T-cell (primary cell): ENCODE results near the gene PROX2. TPM values are rescaled to one million over a fixed set of nuclear protein-coding genes. Genes with fewer than 3 reads are reported as not detected.

ENCODE experiments used
- ATAC-seq, 4 experiments: fragments of 200-7000 bp in 3 of 4; fragments of 150-1000 bp in 1 of 4; cut with Tn5 transposase; replicated peaks in 1 of 4; 1 replicate in 3 of 4; 2 replicates in 1 of 4; pipeline ENCODE4 v1.10.0; 2021; ENCODE audit warnings: moderate library complexity in 3 of 4, mild to moderate bottlenecking in 2 of 4, moderate number of reproducible peaks in 1 of 4
- CTCF ChIA-PET, 2 donors: fragments of 300-600 bp; sonication (Branson Sonifier 250); formaldehyde crosslinking; loops; one replicate each; lab custom pipeline; 2022; ENCODE audit warnings: antibody characterized with exemption in 2 of 2; lab: Charles Lee
- POLR2A ChIA-PET, 2 donors: fragments of 300-600 bp; sonication (Branson Sonifier 250); formaldehyde crosslinking; loops; one replicate each; lab custom pipeline; 2022; ENCODE audit warnings: antibody characterized with exemption in 2 of 2; lab: Charles Lee
- DNase-seq, 35 experiments: peaks; one replicate each; pipeline versions ENCODE4 v3.0.0 to v3.0.0-alpha.2; 2013 to 2023
- H3K27ac ChIP-seq: one replicate; pipeline ENCODE4 v1.5.1; 2013; ENCODE audit warnings: low read length
- H3K27me3 ChIP-seq, 2 experiments: replicated peaks in 1 of 2; 1 replicate in 1 of 2; 2 replicates in 1 of 2; pipeline versions ENCODE4 v1.6.1 to v1.7.0; 2013; ENCODE audit warnings: low read length in 1 of 2, mixed read lengths in 1 of 2; ENCODE audit not compliant: control insufficient read depth in 2 of 2, insufficient read depth in 2 of 2; ENCODE audit errors: extremely low read depth in 1 of 2
- H3K36me3 ChIP-seq, 2 donors: 1 replicate in 1 of 2; 2 replicates in 1 of 2; pipeline versions ENCODE4 v1.6.1 to v1.7.0; 2013; ENCODE audit warnings: low read length in 1 of 2; ENCODE audit not compliant: control insufficient read depth in 2 of 2, insufficient read depth in 1 of 2; ENCODE audit errors: extremely low read depth in 1 of 2
- H3K4me1 ChIP-seq, 2 experiments: 1 replicate in 1 of 2; 2 replicates in 1 of 2; pipeline versions ENCODE4 v1.6.1 to v1.7.0; 2013; ENCODE audit warnings: low read length in 2 of 2, mixed read lengths in 1 of 2; ENCODE audit not compliant: insufficient read depth in 2 of 2, control insufficient read depth in 1 of 2; ENCODE audit errors: extremely low read depth in 1 of 2
- H3K4me3 ChIP-seq, 2 donors: 1 replicate in 1 of 2; 2 replicates in 1 of 2; pipeline versions ENCODE4 v1.5.1 to v1.7.0; 2013; ENCODE audit warnings: mild to moderate bottlenecking in 2 of 2, low read length in 1 of 2, moderate library complexity in 1 of 2; ENCODE audit not compliant: control insufficient read depth in 1 of 2; ENCODE audit errors: extremely low read depth in 1 of 2
- H3K9me3 ChIP-seq: 2 replicates; pipeline ENCODE4 v1.7.0; 2013
- H3K27ac Mint-ChIP-seq, 2 donors: one replicate each; pipeline ENCODE4 v1.8.0; 2020 to 2021; ENCODE audit warnings: mild to moderate bottlenecking in 2 of 2, mixed read lengths in 2 of 2
- H3K27me3 Mint-ChIP-seq, 2 donors: one replicate each; pipeline ENCODE4 v1.8.0; 2021 to 2022; ENCODE audit warnings: mixed read lengths in 2 of 2
- H3K36me3 Mint-ChIP-seq: one replicate; pipeline ENCODE4 v1.8.0; 2021; ENCODE audit warnings: mixed read lengths
- H3K4me1 Mint-ChIP-seq, 3 donors: one replicate each; pipeline ENCODE4 v1.8.0; 2020 to 2022; ENCODE audit warnings: mixed read lengths in 3 of 3, mild to moderate bottlenecking in 1 of 3
- H3K4me3 Mint-ChIP-seq, 3 donors: one replicate each; pipeline ENCODE4 v1.8.0; 2020 to 2022; ENCODE audit warnings: mild to moderate bottlenecking in 3 of 3, mixed read lengths in 3 of 3, moderate library complexity in 3 of 3
- H3K9me3 Mint-ChIP-seq, 3 donors: one replicate each; pipeline ENCODE4 v1.8.0; 2020 to 2022; ENCODE audit warnings: mixed read lengths in 3 of 3
- WGBS: methylation state at CpG from one replicate; pipeline ENCODE4 v1.1.5; 2013; ENCODE audit warnings: missing lambda C conversion rate; ENCODE audit not compliant: insufficient coverage; 5-methylcytosine and 5-hydroxymethylcytosine counted together
- total RNA-seq, 35 experiments: library from RNA in 6 of 35; stranded (reverse) in 6 of 35; fragments of 120-200 nt in 1 of 35; gene quantifications; one replicate each; pipeline versions ENCODE4 v1.2.1 to v1.2.4 and lab custom pipeline; 2013 to 2026

Gene PROX2
- total RNA-seq, 5 donors from 2014 or later (not counting 1 experiment from before 2014, with no cell fraction given) = 0.10 to 0.12 TPM; not detected in 3

DNA sequence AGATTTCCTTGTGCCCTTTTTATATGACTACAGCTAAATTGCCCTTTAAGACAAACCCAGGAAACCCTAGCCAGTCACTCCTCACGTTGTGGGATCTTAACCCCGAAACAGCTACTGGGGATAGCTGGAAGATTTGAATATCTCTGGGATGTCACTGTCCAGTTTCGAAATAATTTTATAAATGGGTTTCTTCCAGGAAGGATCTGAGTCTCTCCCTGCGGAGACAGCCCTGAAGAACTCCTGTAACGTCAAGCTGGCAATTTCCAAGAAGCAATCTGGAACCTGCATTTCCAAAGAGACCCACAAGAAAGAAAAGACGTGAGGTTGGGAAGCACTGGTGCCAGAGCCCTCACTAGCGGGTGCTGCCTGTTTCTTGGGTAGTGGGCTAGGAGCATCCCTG lies 20.9 kb downstream of the PROX2 start:
- Mint-ChIP-seq H3K27ac (no peak overlapping the region), H3K36me3 (peaks cover 6% of the 10 kb centered on the region), H3K4me3 (no peak overlapping the region), H3K27me3 (no peaks in the 10 kb centered on the region), H3K9me3 (no peaks in the 10 kb centered on the region), H3K4me1 (peaks cover 26 to 34% (median 27%) of the 10 kb centered on the region in 3 donors)
- no peaks in the 10 kb centered on the region for H3K9me3 ChIP-seq
- ATAC-seq (no peak), DNase-seq (no peak)
- CTCF ChIA-PET = interaction anchor here in 1 of 2 donors (0.5 to 1.2 kb wide), 4 partner anchors 16 to 75 kb away, joined by 3 to 5 read pairs (median 4); no protein-coding TSS in a partner anchor
- no peak overlapping the region for H3K4me3 ChIP-seq
- no peaks in the 10 kb centered on the region for H3K27me3 ChIP-seq
- peaks cover 0 to 5% of the 10 kb centered on the region in 2 donors for H3K36me3 ChIP-seq
- peaks cover 11% of the 10 kb centered on the region in 2 experiments for H3K4me1 ChIP-seq
- no peak overlapping the region for H3K27ac ChIP-seq
- POLR2A ChIA-PET = interaction anchor here in 1 of 2 donors (0.9 kb wide), 1 partner anchor 50 kb away, joined by 3 read pairs; no protein-coding TSS in a partner anchor
- WGBS = 91% methylated on average over 3 of the region's 7 CpGs

DNA sequence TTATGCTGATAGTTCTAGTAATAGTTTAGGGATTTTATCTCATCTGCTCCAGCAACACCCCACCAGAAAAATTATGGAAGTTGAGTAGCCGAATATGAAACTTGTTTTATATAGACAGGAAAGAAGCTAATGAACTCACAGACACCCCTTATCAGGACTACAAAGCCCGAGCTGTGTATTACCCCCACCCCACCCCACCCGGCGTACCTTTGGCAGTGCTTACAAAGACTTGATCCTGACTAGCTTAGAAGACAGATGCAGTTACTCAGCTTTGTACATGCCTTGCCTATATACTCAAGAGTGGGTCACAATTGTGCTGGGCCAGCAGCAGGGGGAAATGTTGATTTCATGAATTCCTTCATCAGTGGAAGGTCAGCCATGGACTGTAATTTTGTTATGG lies 22.4 kb downstream of the PROX2 start:
- Mint-ChIP-seq H3K9me3 (no peaks in the 10 kb centered on the region), H3K27ac (peak overlapping the region in 1 of 2 donors; percentile 58), H3K4me3 (peak overlapping the region in 1 of 3 donors; percentile 10), H3K27me3 (no peaks in the 10 kb centered on the region), H3K4me1 (peaks cover 26 to 37% (median 27%) of the 10 kb centered on the region in 3 donors), H3K36me3 (peaks cover 6% of the 10 kb centered on the region)
- H3K27ac ChIP-seq = no peak overlapping the region
- no peaks in the 10 kb centered on the region for H3K9me3 ChIP-seq
- peaks cover 11% of the 10 kb centered on the region in 2 experiments for H3K4me1 ChIP-seq
- H3K4me3 ChIP-seq = no peak overlapping the region
- WGBS = no CpG with 5 or more reads among the region's 4 CpGs
- CTCF ChIA-PET = interaction anchor here (0.6 to 2.5 kb wide), 7 partner anchors 8 to 828 kb away, joined by 3 to 10 read pairs (median 3); no protein-coding TSS in a partner anchor
- no peak for DNase-seq
- ATAC-seq = peak; percentile 32 to 65 (median 62)
- POLR2A ChIA-PET = interaction anchor here in 1 of 2 donors (0.6 kb wide), 1 partner anchor 11 kb away, joined by 3 read pairs; no protein-coding TSS in a partner anchor
- H3K36me3 ChIP-seq = peaks cover 0 to 5% of the 10 kb centered on the region in 2 donors
- H3K27me3 ChIP-seq = no peaks in the 10 kb centered on the region

DNA sequence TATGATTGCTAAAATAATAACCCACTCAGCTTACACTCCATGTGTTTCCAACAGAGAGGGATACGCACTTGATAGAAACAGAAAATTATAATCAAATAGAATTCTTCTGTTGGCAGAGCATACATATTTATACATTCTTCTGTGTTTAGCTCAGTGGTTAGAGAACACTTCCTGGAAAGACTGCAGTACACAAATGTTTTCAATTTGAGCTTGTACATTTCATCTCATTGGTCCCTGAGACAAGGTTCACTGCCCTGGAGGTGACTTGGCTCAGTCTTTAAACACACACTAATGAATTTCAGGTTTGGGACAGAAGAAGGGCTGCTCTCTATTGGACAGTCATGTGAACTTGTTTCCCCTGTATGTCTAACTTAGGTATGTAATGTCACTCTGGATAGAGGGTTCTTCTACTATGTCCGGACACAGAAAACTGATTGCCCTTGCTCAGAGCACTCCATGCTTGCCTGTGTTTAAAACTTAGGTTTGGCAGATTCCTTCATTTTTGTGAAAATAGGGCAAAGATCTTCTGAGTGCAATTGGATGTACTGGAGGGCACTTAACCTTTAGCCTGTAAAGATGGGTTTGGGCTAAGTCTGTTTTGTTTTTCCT lies 22.9 kb downstream of the PROX2 start:
- CTCF ChIA-PET = interaction anchor here in 1 of 2 donors (0.6 to 2.5 kb wide), 5 partner anchors 9 to 829 kb away, joined by 3 to 10 read pairs (median 3); no protein-coding TSS in a partner anchor
- Histone ChIP-seq H3K36me3 (peaks cover 0 to 4% of the 10 kb centered on the region in 2 donors), H3K4me3 (no peak overlapping the region), H3K27ac (no peak overlapping the region), H3K9me3 (no peaks in the 10 kb centered on the region), H3K27me3 (no peaks in the 10 kb centered on the region), H3K4me1 (peaks cover 11% of the 10 kb centered on the region in 2 experiments)
- POLR2A ChIA-PET = interaction anchor here in 1 of 2 donors (0.6 kb wide), 1 partner anchor 12 kb away, joined by 3 read pairs; no protein-coding TSS in a partner anchor
- no peaks in the 10 kb centered on the region for H3K9me3 Mint-ChIP-seq
- H3K36me3 Mint-ChIP-seq = peaks cover 6% of the 10 kb centered on the region
- H3K27ac Mint-ChIP-seq = peak overlapping the region; percentile 19 to 58
- no peaks in the 10 kb centered on the region for H3K27me3 Mint-ChIP-seq
- H3K4me1 Mint-ChIP-seq = peaks cover 26 to 37% (median 27%) of the 10 kb centered on the region in 3 donors
- peak overlapping the region in 1 of 3 donors; percentile 10 for H3K4me3 Mint-ChIP-seq
- DNase-seq (no peak), ATAC-seq (peak; percentile 37 to 51 (median 50))
- 100% methylated on average over 1 of the region's 2 CpGs for WGBS

DNA sequence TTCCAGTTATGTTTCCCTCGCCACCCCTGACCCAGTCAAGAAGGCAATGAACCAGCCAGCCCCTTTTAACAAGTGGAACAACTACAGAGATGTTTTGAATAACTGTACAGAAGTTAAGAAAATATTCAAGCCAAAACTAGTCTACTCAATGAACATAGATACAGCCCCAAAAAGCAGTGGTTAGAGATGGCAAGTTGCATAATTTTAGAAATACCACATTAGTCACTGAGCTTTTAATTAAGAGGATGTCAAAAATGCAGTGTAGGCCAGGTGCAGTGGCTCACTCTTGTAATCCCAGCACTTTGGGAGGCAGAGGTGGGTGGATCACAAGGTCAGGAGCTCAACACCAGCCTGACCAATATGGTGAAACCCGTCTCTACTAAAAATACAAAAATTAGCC lies 27.2 kb downstream of the PROX2 start:
- Histone ChIP-seq H3K27ac (no peak overlapping the region), H3K4me3 (no peak overlapping the region), H3K36me3 (peaks cover 0 to 3% of the 10 kb centered on the region in 2 donors), H3K27me3 (no peaks in the 10 kb centered on the region), H3K9me3 (no peaks in the 10 kb centered on the region), H3K4me1 (peaks cover 5 to 6% of the 10 kb centered on the region in 2 experiments)
- Mint-ChIP-seq H3K9me3 (no peaks in the 10 kb centered on the region), H3K4me1 (peaks cover 16 to 22% (median 20%) of the 10 kb centered on the region in 3 donors), H3K4me3 (no peak overlapping the region), H3K27me3 (no peaks in the 10 kb centered on the region), H3K36me3 (no peaks in the 10 kb centered on the region), H3K27ac (no peak overlapping the region)
- ATAC-seq (no peak), DNase-seq (no peak)
- POLR2A ChIA-PET = interaction anchor here (0.6 to 0.7 kb wide), 2 partner anchors 12 to 14 kb away, joined by 3 to 11 read pairs; no protein-coding TSS in a partner anchor
- WGBS = no CpG with 5 or more reads among the region's 2 CpGs
- CTCF ChIA-PET = interaction anchor here (0.7 kb wide), 2 partner anchors 11 to 26 kb away, joined by 3 read pairs; no protein-coding TSS in a partner anchor

DNA sequence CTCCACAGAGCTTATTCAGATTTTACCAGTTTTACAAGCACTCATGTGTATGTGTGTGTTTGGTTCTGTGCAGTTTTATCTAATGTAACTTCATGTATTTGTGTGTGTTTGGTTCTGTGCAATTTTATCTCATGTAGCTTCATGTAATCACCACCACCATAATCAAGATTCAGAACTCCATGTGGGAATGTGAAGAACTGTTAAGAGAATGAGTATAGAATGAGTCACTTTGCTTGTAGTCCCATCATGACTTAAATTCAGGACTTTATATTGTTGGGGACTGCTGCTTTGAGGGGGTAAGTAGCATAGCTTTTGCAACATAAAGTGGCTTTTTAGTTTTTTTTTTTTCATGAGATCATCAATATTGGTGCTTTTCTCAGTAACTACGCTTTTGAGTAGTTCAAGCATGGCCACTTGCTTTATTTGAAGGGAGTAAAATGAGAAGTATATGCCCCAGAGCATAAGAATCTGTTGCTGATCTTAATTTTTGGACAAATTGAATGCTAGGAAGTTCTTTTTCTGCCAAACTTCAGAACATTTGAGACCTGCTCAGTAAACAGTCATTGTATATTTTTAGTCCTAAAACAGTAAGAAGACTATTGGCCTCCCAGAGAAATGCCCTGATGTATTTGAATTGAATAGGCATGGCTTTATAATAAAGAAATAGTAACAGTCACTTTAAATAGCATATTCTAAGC lies 28.8 kb downstream of the PROX2 start:
- peaks cover 9 to 18% (median 14%) of the 10 kb centered on the region in 3 donors for H3K4me1 Mint-ChIP-seq
- Histone ChIP-seq H3K9me3 (no peaks in the 10 kb centered on the region), H3K27me3 (no peaks in the 10 kb centered on the region), H3K27ac (no peak overlapping the region), H3K4me1 (peaks cover 2 to 6% of the 10 kb centered on the region in 2 experiments), H3K36me3 (peaks cover 0 to 3% of the 10 kb centered on the region in 2 donors), H3K4me3 (no peak overlapping the region)
- H3K27ac Mint-ChIP-seq = no peak overlapping the region
- ChIA-PET CTCF (interaction anchor here in 1 of 2 donors (0.6 to 1.4 kb wide), 2 partner anchors 13 to 245 kb away, joined by 3 to 5 read pairs; no protein-coding TSS in a partner anchor), POLR2A (no interaction called here)
- no peak for DNase-seq
- no peaks in the 10 kb centered on the region for H3K9me3 Mint-ChIP-seq
- WGBS = 100% methylated on average over 1 of the region's 1 CpG
- H3K27me3 Mint-ChIP-seq = no peaks in the 10 kb centered on the region
- H3K36me3 Mint-ChIP-seq = no peaks in the 10 kb centered on the region
- H3K4me3 Mint-ChIP-seq = no peak overlapping the region
- no peak for ATAC-seq

DNA sequence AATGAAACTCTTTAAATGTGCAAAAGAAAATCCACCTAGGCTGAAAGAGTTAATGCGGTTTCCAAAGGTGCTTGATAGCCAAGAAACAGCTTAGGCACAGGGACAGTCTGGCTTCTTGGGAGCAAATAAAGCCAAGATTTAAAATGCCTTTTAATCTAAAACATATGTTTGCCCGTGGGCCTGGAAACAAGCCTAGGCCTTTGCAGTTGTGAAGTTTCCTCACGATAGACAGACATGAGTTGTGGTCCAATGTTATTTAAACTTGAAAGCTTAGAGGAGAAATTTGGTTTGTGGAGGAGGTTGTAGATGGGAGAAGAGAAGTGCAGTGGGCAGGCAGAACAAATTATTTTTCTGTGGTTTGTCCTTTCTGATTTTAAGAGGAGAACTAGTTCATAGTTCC lies 29.8 kb downstream of the PROX2 start:
- no peak for DNase-seq
- Histone ChIP-seq H3K4me1 (peaks cover 7 to 12% of the 10 kb centered on the region in 2 experiments), H3K36me3 (peaks cover 0 to 3% of the 10 kb centered on the region in 2 donors), H3K9me3 (no peaks in the 10 kb centered on the region), H3K27me3 (no peaks in the 10 kb centered on the region), H3K4me3 (no peak overlapping the region), H3K27ac (no peak overlapping the region)
- H3K27me3 Mint-ChIP-seq = no peaks in the 10 kb centered on the region
- no peaks in the 10 kb centered on the region for H3K36me3 Mint-ChIP-seq
- no peak overlapping the region for H3K4me3 Mint-ChIP-seq
- H3K27ac Mint-ChIP-seq = peak overlapping the region in 1 of 2 donors; percentile 44
- POLR2A ChIA-PET = interaction anchor here in 1 of 2 donors (0.5 kb wide), 1 partner anchor 15 kb away, joined by 3 read pairs; no protein-coding TSS in a partner anchor
- H3K4me1 Mint-ChIP-seq = peaks cover 19 to 28% (median 23%) of the 10 kb centered on the region in 3 donors
- 100% methylated on average over 1 of the region's 3 CpGs for WGBS
- ATAC-seq = no peak
- H3K9me3 Mint-ChIP-seq = no peaks in the 10 kb centered on the region
- CTCF ChIA-PET = interaction anchor here in 1 of 2 donors (1.4 kb wide), 1 partner anchor 14 kb away, joined by 5 read pairs; no protein-coding TSS in a partner anchor
